ENCODE measurements around the gene HOMER2.

The HOMER2 gene

GRCh38 chr15:82970078-82970686 is 17.7 kb upstream of the HOMER2 start:
- Histone ChIP-seq H3K36me3 (ENCODE audit: insufficient read depth, low read length) (no peaks in the 10 kb centered on the region), H3K9ac (ENCODE audit: low read depth, low read length) (no peak overlapping the region), H3K27ac (ENCODE audit: low read length) (no peak overlapping the region), H2AFZ (ENCODE audit: low read depth, low read length) (no peak overlapping the region), H3K4me3 (ENCODE audit: low read depth in 1 of 2, low read length in 2 of 2) (no peak overlapping the region), H4K20me1 (ENCODE audit: insufficient read depth, low read length) (no peaks in the 10 kb centered on the region), H3K9me3 (ENCODE audit: insufficient read depth, low read length, severe bottlenecking) (no peaks in the 10 kb centered on the region), H3K27me3 (ENCODE audit: insufficient read depth, low read length, poor library complexity) (no peaks in the 10 kb centered on the region), H3K4me1 (ENCODE audit: insufficient read depth, low read length) (peaks cover 8% of the 10 kb centered on the region; the same call in 1 of the 2 replicates), H3K4me2 (ENCODE audit: insufficient read depth, low read length) (no peak overlapping the region), H3K79me2 (ENCODE audit: insufficient read depth, low read length) (no peaks in the 10 kb centered on the region)
- ATAC-seq (ENCODE audit: insufficient read depth, low read depth) (no peak), DNase-seq (no peak)
- TF ChIP-seq EZH2 (IDR thresholded peaks at IDR 0.05; ENCODE audit: borderline replicate concordance, low read depth, low read length, severe bottlenecking) (no peak), CTCF (IDR thresholded peaks at IDR 0.05; ENCODE audit: borderline replicate concordance, extremely low read depth, low read length, poor library complexity, severe bottlenecking) (no peak)

GRCh38 chr15:82969353-82969752 is 16.8 kb upstream of the HOMER2 start:
- no peak overlapping the region for H3K4me3 ChIP-seq (ENCODE audit: low read depth in 1 of 2, low read length in 2 of 2)
- DNase-seq = no peak
- no peak overlapping the region for H2AFZ ChIP-seq (ENCODE audit: low read depth, low read length)

GRCh38 chr15:82968066-82968465 is 15.5 kb upstream of the HOMER2 start:
- no peak for DNase-seq
- no peak overlapping the region for H3K4me2 ChIP-seq (ENCODE audit: insufficient read depth, low read length)

More at GRCh38 chr15:82969353-82969752, 16.8 kb upstream of the HOMER2 start:
- no peak for ATAC-seq (ENCODE audit: insufficient read depth, low read depth)
- no peaks in the 10 kb centered on the region for H3K9me3 ChIP-seq (ENCODE audit: insufficient read depth, low read length, severe bottlenecking)
- H3K4me1 ChIP-seq (ENCODE audit: insufficient read depth, low read length) = peaks cover 8% of the 10 kb centered on the region; the same call in 1 of the 2 replicates
- no peak overlapping the region for H3K4me2 ChIP-seq (ENCODE audit: insufficient read depth, low read length)
- H3K27ac ChIP-seq (ENCODE audit: low read length) = no peak overlapping the region
- H3K27me3 ChIP-seq (ENCODE audit: insufficient read depth, low read length, poor library complexity) = no peaks in the 10 kb centered on the region
- H4K20me1 ChIP-seq (ENCODE audit: insufficient read depth, low read length) = no peaks in the 10 kb centered on the region
- no peak overlapping the region for H3K9ac ChIP-seq (ENCODE audit: low read depth, low read length)
- TF ChIP-seq CTCF (IDR thresholded peaks at IDR 0.05; ENCODE audit: borderline replicate concordance, extremely low read depth, low read length, poor library complexity, severe bottlenecking) (no peak), EZH2 (IDR thresholded peaks at IDR 0.05; ENCODE audit: borderline replicate concordance, low read depth, low read length, severe bottlenecking) (no peak)
- no peaks in the 10 kb centered on the region for H3K79me2 ChIP-seq (ENCODE audit: insufficient read depth, low read length)
- H3K36me3 ChIP-seq (ENCODE audit: insufficient read depth, low read length) = no peaks in the 10 kb centered on the region

More at GRCh38 chr15:82968066-82968465, 15.5 kb upstream of the HOMER2 start:
- Histone ChIP-seq H3K36me3 (ENCODE audit: insufficient read depth, low read length) (no peaks in the 10 kb centered on the region), H3K27ac (ENCODE audit: low read length) (no peak overlapping the region), H3K9me3 (ENCODE audit: insufficient read depth, low read length, severe bottlenecking) (no peaks in the 10 kb centered on the region), H3K27me3 (ENCODE audit: insufficient read depth, low read length, poor library complexity) (no peaks in the 10 kb centered on the region), H3K79me2 (ENCODE audit: insufficient read depth, low read length) (no peaks in the 10 kb centered on the region), H2AFZ (ENCODE audit: low read depth, low read length) (no peak overlapping the region), H4K20me1 (ENCODE audit: insufficient read depth, low read length) (no peaks in the 10 kb centered on the region), H3K4me3 (ENCODE audit: low read depth in 1 of 2, low read length in 2 of 2) (no peak overlapping the region), H3K4me1 (ENCODE audit: insufficient read depth, low read length) (peaks cover 8% of the 10 kb centered on the region; the same call in 1 of the 2 replicates), H3K9ac (ENCODE audit: low read depth, low read length) (no peak overlapping the region)
- ATAC-seq (ENCODE audit: insufficient read depth, low read depth) = no peak
- no peak for TF ChIP-seq CTCF (IDR thresholded peaks at IDR 0.05; ENCODE audit: borderline replicate concordance, extremely low read depth, low read length, poor library complexity, severe bottlenecking)

Data from DND-41 (cell line).